IPS DF 4.7 (cell line): Measurements from ENCODE around the gene NEBL.

Source experiments
- DNase-seq: peaks from one replicate; pipeline ENCODE4 v3.0.0-alpha.2; 2013; ENCODE audit warnings: low spot score; ENCODE audit errors: extremely low read depth

NEBL gene

DNA sequence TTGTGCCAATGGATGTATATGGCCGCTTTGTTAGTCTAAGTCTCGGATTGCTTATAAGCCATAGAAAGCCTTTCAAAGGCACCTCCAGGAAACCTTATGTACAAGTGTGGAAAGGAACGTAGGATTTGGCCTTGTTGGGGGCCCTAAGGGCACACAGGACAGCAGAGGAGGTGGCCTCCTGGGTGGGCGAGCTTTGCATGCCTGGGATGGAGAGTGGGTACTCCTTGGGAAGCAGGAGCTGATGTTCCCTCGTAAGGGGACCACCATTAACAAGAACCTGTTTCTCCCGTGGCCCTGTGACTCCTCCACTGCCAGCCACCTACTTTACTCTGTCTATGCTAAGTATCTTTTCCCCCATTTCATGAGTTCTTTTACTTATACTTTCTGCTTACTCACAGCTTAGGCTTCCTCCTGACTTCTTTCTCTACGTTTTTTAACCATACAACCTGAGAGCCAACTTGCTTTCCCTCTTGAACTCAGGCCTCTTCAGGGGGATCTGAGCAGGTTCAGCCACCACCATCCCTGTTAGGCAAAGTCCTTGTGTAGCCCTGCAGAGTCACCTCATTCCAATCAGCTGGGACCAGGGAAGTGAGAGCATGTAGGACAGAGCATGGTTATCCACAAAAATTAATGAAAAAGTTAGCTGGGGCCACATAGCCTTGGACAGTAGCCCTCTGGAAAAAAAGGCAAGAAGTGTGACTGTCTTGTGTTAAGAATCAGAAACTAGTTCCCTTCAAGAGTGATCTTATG, 118.9 kb downstream of the NEBL start:
- DNase-seq, result no peak

DNA sequence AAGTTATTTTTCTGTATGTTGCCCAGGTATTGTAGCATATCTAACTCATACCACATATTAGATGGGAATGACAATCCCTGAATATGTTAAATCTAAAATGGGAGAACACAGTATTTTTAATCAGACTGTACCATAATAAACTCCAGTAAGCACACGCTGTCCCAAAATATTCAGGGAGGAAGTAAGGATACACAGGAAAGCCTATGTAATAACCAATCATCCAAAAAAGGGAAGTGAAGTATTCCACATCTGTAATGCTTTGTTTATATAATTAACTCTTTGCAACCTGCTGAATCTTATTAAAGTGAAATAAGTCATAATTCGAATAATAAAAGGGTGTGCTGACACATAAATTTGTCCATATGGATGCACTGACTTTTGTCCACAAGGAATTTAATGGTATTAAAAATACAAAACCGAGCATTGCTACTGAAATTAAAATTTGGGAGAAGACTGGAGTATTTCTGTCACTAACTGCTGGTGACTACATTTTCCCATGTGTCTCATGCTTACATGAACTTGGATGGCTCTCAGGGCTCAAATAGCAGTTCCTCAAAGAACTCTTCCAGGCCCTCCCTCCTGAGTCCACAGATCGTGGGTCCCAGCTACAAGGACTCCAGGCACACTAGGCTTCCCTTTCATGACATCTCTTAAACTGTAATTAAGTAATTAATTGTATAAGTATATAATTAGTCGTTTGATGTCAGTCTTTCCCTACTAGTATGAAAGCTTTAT, 120.6 kb downstream of the NEBL start:
- no peak for DNase-seq

DNA sequence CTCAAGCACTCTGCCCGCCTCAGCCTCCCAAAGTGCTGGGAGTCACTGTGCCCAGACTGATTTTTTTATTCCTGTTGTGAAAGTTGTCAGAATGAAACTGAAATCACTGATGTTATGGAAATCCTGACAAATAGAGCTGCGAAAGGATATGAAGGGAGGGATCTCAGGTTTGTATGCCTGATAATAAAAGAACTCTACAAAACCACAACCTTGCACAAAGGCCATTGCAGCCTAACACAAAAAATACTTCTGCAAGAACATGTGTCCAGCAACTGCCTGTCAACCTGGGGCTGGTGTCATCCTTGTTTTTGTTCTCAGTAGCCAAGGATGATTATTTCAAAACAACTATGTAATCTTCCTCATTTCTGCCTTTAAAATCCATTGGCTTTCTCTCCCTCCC, 126.1 kb downstream of the NEBL start:
- no peak for DNase-seq

DNA sequence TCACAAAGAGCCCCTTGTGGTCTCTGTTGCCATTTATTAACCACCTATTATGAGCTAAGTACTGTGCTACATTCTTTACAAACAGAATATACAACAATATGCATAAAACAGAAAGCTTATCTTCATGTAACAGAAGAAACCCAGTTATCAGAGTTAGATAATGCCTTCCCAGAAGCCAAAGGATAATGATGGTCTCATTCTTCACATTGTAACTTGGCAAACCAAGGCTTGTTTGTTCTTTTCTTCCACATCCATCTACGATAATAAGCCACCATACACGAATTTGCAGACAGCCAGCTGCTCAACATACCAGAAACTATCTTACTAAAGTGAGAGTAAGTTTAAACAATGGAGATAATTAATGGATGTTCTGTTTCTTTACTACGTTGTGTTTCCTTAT, 127.6 kb downstream of the NEBL start:
- DNase-seq, result no peak

DNA sequence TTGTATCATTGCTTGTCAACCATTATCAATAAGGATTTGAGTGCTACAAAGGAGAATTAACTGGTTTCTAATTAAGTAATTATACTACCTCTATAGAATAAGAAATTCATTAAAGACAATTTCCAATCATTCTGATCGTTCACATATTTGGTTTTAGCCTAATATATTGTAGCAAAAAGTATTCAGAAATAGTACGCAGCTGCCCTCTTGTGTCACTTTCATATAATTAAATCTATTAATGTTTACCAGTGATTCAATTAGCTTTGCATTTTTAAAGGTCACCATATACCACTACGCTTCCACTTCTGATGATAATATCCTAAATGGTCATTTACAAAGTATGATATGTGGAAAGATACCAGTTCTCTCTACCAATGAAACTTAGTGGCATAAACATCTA, 128.3 kb downstream of the NEBL start:
- no peak for DNase-seq

DNA sequence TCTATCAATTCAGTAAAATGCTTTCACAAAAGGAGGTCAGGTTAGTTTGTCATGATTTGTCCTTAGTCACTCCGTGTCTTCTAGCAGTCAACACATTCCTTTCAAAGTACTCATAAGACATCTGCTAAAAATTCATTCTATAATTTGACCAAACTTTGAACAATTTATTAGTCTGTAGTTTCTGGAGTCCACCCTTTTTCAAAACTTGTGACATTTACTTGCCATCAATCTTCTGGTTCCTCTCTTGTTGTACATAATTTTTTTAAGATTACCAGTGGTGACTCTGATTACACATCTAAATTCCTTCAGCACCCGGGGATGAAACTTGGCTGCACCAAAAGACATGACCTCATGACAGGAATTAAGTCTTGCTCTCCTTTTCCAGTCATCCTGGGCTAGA, 130.1 kb downstream of the NEBL start:
- no peak for DNase-seq

DNA sequence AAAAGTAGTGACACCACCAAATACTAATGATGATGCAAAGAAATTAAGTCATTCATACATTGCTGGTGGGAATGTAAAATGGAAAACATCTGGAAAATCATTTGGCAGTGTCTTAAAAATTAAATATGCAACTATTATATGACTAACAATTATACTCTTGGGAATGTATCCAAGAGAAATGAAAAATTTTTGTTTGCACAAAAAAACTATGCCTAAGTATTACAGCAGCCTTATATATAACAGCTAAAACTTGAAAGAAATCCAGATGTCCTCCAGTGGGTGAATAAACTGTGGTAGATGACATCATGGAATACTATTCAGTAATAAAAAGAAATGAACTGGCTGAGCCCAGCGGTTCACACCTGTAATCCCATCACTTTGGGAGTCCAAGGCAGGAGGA, 132.0 kb downstream of the NEBL start:
- no peak for DNase-seq

DNA sequence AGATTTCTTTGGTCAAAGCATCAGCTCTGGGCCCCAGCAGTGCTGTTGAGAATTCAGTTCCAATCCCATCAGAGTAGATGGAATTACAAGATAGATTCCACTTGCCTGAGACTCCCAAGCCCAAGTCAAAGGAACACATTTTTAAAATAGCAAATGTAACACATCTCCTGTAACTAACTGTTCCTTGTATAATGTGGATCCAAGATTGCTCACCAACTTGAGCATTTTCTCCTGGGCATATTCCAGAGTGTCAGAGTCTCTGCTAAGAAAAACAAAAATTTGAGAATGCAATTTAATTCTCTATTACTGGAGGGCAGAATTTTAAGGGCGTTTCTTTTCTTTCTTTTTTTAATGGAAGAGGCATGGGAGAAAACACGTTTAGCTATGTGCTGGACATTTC, 136.7 kb downstream of the NEBL start:
- no peak for DNase-seq

DNA sequence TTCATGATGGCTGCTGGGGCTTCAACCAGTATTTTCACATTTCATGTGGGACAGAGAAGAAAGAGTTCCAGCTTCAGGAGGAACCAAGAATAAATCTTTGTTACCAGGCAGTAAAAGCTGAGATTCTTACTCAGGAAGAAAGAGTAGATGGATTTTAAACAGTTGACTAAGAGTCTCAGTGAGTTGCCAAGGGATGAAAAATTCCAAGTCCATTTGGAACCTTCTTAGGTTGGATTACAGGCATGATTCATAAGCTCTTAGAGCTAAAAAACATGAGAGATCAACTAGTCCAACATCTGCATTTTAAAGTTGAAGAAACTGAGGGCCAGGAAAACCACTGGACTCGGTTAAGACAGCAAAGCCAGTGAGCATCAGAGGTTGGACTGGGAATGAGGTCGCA, 148.6 kb downstream of the NEBL start:
- DNase-seq, result no peak

DNA sequence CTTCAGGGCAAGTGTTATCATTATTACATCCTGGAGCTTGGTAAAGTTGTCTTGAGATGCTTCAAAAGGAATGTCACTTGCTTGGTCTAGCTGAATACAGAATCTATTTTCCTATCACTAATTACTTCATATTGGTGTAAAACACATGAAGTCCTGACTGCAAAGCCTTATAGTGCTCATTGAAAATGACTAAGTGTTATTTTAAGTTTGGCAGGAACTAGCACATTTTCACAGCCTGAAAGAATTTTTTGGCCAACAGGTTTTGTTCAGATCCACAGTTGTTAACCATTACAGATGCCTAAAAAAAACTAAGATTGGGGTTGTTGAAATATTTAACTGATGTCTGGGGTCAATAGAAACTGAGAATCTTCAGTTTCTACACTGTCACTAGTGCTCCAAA, 149.3 kb downstream of the NEBL start:
- no peak for DNase-seq

DNA sequence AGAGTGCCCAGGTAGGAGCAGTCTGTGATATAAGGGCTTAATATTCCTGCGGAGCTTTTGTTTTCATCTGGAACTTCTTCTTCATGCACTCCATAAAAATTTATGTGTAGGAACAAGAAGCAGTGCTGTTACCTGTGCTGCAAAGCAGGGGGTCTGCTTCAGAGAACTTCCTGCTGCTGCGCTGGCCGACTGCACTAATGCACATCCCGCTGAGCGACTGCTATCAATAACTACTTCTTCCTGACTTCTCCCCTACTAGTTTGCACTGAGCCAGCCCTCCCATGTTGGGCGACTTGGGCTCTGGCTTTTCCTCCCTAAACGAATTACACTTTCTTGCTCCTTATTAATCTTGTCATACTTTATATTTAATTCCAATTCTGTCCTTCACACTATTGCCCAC, 150.3 kb downstream of the NEBL start:
- DNase-seq, result no peak

DNA sequence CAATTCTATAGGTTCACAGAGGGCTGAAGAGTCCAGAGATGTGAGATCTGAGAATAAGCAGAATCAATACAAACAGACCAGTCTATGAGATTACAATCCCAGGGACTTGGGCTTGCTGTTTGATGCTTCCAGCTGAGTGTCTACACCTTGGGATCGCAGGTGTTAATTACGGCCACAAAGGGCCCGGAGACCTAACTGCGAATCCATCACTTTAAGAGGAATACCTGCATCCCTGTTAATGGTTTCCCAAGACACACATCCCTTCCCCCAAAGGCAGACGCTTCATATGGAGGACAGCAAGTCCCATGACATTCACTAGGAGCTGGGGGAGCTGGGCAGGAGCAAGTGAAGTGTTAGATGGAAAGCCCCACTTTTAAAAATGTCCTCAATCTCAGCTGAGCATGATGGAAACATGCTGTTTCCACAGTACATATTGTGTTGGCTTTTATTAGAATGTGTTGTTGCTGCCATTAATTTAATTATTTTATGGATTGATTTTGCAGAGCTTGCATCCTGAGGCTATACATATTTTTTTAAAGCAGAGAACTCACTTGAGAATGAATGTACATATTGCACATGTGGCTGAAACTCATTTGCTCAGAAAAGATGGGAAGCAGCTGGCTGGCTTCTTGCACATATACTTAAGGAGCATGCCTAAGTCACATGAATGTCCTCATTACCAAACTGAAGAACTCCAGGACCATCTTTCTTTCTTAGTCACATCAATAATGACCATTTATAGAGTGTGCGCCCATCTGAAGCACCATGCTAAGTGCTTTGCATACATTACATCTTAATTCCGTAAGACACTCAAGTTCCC, 151.3 kb downstream of the NEBL start:
- DNase-seq, result no peak

DNA sequence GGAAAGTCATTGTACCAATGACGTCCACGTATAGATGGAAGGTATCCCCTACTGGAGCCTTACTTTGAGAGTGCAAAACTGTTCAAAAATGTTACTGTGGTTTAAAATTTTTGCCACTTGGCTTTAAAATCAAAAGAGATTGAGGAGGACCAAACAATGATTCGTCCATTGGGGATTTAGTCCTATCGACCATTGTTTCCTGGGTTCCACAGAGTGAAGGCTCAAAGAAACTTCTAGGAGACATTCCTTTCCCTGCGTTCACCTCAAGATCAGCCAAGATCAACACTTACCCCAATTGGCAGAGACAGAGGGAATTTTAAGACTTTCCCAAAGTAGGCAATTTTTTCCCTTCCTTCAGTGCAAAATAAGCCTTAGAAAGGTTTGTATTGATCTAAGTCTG, 152.3 kb downstream of the NEBL start:
- DNase-seq, result no peak

DNA sequence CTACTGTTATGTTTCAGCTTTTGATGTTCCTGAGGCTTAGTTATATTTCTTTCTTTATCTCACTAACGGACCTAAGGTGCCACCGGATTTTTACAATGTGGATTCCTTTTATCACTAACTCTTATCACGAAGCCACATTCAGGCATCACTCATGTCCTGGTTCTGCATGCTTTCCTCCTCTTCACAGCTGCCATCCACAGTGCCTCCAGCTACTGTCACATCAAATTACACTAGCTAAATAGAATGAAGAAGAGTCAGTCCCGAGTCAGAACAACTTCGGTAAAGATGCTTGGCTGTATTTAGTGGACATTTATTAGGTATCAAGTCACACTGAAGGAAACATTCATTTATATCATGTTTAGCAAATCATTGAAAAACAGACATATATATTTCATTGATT, 153.2 kb downstream of the NEBL start:
- DNase-seq, result no peak

DNA sequence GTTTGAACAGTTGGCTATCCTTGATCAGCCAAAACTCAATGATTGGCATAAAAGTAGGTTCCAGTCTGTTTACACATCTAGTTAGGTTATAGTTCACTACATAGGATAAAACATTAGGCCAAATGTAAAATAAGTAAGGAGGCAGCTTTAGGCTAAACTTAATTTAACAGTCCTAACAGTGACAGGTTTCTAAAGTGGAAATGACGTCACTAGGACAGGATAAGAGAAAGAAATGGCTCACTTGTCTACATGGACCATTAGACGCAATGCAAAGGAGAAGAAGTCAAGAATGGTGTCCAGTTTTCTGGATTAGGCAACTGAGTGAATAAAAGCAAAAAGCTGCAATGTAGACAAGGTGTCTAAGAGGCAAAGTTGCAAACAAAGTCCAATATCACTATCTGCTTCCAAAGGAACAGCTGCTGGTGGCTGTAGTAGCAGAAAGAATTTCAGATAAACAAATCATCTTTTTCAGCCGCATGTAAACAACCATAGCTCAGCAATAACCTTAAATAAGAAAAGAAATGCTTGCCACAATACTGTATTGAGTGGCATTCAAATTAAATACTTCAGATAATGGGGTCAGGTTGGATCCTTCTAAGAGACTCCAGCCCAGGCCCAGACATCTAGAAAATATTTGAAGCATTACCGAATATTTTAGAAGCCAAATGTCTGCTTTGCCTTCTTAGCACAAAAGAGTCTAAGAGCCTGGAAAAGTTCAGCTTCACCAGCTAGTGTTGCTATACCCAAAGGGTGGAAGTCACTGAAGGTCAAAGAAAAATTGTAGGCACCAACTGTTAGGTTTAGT, 154.2 kb downstream of the NEBL start:
- no peak for DNase-seq

DNA sequence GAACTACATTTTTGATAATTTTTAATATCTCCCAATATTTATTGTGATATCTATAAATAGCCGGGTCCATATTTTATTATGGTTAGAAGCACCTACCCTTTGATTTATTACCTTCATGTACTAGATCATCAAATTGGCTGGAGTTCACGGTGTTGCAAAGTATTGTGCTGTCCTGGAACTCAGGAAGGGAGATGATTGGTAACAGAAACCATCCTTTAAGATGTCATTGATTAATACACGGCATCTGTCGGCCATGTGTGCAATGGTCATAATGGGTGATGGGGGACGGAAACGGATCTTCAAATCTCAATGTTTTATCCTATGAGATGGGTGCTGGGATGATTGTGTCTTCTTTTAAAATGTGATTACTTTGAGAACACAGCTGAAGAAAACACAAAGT, 157.0 kb downstream of the NEBL start:
- no peak for DNase-seq

DNA sequence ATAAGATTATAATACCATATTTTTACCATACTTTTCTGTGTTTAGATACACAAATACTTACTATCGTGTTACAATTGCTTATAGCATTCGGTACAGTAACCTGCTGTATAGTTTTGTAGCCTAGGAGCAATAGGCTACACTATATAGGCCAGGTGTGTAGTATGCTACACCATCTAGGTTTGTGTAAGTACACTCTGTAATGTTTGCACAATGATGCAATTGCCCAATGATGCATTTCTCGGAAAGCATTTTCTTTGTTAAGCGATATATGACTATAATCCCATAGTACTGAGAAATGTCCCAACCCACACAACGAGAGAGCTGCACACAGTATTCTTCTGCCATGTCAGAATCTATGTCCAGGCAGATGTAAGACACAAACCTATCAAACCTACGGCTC, 160.0 kb downstream of the NEBL start:
- no peak for DNase-seq
